Measurements from ENCODE around the gene KLHL17. TPM values are rescaled to one million over a fixed set of nuclear protein-coding genes. Genes with fewer than 3 reads are reported as not detected.

Gene KLHL17
- total and polyA plus RNA-seq, 4 donors = 0.98 to 5.4 (median 2.1) TPM

DNA sequence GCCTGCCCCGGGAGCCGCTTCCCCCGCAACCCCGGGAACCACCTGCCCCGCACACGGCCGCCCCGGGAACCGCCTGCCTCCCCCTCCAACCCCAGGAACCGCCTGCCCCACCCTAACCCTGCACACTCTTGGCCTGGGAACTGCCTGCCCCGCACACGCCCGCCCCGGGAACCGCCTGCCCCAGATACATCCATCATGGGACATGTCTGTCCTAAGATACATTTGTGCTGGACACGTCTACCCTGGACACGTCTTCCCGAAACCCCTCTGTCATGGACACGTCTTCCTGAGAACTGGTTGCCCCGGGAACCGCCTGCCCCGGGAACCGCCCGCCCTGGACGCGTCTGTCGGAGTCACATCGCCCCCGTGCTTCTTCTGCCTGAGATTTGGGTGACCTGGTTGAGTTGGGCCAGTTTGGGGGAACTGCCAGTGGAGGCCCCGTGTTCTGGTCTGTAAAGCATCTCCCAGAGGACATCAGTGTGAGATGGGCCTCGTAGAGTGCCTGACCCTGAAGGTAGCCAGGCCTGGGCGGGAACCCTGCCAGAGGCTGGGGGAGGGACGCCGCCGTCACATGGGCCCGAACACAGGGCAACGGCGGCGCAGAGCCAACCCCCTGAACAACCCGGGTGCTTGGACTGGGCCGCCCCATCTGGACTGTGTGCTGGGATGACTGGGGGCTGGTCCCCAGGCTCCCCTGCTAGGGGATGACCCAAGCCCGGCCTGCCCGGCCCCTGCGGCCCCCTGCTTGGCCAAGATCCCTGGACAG is 17.9 kb downstream of the KLHL17 start:
- DNase-seq (ENCODE audit: low spot score) = no peak
- Histone ChIP-seq H3K9me3 (ENCODE audit: control insufficient read depth in 4 of 4, low read length in 3 of 4) (no peaks in the 10 kb centered on the region), H3K4me1 (ENCODE audit: control insufficient read depth in 4 of 4, insufficient read depth in 4 of 4, low read length in 3 of 4) (peaks cover 0 to 6% (median under 1%) of the 10 kb centered on the region in 4 donors), H3K9ac (ENCODE audit: low read depth in 1 of 2, low read length in 2 of 2) (no peak overlapping the region), H3K27me3 (ENCODE audit: control insufficient read depth in 4 of 4, insufficient read depth in 4 of 4, low read length in 3 of 4) (peaks cover 2 to 13% (median 4%) of the 10 kb centered on the region in 4 donors), H3K27ac (ENCODE audit: low read depth in 1 of 2, low read length in 2 of 2) (no peak overlapping the region), H3K36me3 (ENCODE audit: control insufficient read depth in 4 of 4, insufficient read depth in 3 of 4, low read depth in 1 of 4, low read length in 3 of 4) (no peaks in the 10 kb centered on the region), H3K4me3 (ENCODE audit: low read depth in 1 of 3, low read length in 3 of 3) (no peak overlapping the region)
- WGBS = 92% methylated on average over 44 of the region's 44 CpGs
- no peak for TF ChIP-seq HNF4G (IDR thresholded peaks at IDR 0.05)
- no peak for TF ChIP-seq YY1 (IDR thresholded peaks at IDR 0.05)
- TF ChIP-seq SP1 (IDR thresholded peaks at IDR 0.05) = no peak
- TF ChIP-seq JUND (IDR thresholded peaks at IDR 0.05) = no peak

GRCh38 chr1:978835-979743 is 18.7 kb downstream of the KLHL17 start:
- WGBS = 90% methylated on average over 60 of the region's 60 CpGs
- Histone ChIP-seq H3K36me3 (ENCODE audit: control insufficient read depth in 4 of 4, insufficient read depth in 3 of 4, low read depth in 1 of 4, low read length in 3 of 4) (no peaks in the 10 kb centered on the region), H3K4me3 (ENCODE audit: low read depth in 1 of 3, low read length in 3 of 3) (no peak overlapping the region), H3K4me1 (ENCODE audit: control insufficient read depth in 4 of 4, insufficient read depth in 4 of 4, low read length in 3 of 4) (peaks cover 0 to 6% (median under 1%) of the 10 kb centered on the region in 4 donors), H3K9ac (ENCODE audit: low read depth in 1 of 2, low read length in 2 of 2) (no peak overlapping the region), H3K27ac (ENCODE audit: low read depth in 1 of 2, low read length in 2 of 2) (no peak overlapping the region), H3K9me3 (ENCODE audit: control insufficient read depth in 4 of 4, low read length in 3 of 4) (no peaks in the 10 kb centered on the region), H3K27me3 (ENCODE audit: control insufficient read depth in 4 of 4, insufficient read depth in 4 of 4, low read length in 3 of 4) (peaks cover 2 to 5% (median 4%) of the 10 kb centered on the region in 4 donors)
- DNase-seq (ENCODE audit: low spot score) = no peak
- TF ChIP-seq GABPA (IDR thresholded peaks at IDR 0.05 in 1 of 2, conservative IDR thresholded peaks at IDR 0.05 in 1 of 2) (no peak), MAX (IDR thresholded peaks at IDR 0.05) (no peak), EGR1 (IDR thresholded peaks at IDR 0.05; ENCODE audit: low read depth in 2 of 2) (no peak), SP1 (IDR thresholded peaks at IDR 0.05) (no peak), YY1 (IDR thresholded peaks at IDR 0.05) (no peak), FOXA2 (IDR thresholded peaks at IDR 0.05) (no peak), RAD21 (IDR thresholded peaks at IDR 0.05) (no peak), NR2F2 (IDR thresholded peaks at IDR 0.05) (no peak), TAF1 (conservative IDR thresholded peaks at IDR 0.05) (no peak), FOXA1 (IDR thresholded peaks at IDR 0.05) (no peak), JUND (IDR thresholded peaks at IDR 0.05) (no peak), HNF4G (IDR thresholded peaks at IDR 0.05) (no peak)
- TF ChIP-seq, protein P1, sequence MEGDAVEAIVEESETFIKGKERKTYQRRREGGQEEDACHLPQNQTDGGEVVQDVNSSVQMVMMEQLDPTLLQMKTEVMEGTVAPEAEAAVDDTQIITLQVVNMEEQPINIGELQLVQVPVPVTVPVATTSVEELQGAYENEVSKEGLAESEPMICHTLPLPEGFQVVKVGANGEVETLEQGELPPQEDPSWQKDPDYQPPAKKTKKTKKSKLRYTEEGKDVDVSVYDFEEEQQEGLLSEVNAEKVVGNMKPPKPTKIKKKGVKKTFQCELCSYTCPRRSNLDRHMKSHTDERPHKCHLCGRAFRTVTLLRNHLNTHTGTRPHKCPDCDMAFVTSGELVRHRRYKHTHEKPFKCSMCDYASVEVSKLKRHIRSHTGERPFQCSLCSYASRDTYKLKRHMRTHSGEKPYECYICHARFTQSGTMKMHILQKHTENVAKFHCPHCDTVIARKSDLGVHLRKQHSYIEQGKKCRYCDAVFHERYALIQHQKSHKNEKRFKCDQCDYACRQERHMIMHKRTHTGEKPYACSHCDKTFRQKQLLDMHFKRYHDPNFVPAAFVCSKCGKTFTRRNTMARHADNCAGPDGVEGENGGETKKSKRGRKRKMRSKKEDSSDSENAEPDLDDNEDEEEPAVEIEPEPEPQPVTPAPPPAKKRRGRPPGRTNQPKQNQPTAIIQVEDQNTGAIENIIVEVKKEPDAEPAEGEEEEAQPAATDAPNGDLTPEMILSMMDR (IDR thresholded peaks at IDR 0.05; ENCODE audit: low read depth, low read length, missing input control) = no peak
- TF ChIP-seq, protein P2, sequence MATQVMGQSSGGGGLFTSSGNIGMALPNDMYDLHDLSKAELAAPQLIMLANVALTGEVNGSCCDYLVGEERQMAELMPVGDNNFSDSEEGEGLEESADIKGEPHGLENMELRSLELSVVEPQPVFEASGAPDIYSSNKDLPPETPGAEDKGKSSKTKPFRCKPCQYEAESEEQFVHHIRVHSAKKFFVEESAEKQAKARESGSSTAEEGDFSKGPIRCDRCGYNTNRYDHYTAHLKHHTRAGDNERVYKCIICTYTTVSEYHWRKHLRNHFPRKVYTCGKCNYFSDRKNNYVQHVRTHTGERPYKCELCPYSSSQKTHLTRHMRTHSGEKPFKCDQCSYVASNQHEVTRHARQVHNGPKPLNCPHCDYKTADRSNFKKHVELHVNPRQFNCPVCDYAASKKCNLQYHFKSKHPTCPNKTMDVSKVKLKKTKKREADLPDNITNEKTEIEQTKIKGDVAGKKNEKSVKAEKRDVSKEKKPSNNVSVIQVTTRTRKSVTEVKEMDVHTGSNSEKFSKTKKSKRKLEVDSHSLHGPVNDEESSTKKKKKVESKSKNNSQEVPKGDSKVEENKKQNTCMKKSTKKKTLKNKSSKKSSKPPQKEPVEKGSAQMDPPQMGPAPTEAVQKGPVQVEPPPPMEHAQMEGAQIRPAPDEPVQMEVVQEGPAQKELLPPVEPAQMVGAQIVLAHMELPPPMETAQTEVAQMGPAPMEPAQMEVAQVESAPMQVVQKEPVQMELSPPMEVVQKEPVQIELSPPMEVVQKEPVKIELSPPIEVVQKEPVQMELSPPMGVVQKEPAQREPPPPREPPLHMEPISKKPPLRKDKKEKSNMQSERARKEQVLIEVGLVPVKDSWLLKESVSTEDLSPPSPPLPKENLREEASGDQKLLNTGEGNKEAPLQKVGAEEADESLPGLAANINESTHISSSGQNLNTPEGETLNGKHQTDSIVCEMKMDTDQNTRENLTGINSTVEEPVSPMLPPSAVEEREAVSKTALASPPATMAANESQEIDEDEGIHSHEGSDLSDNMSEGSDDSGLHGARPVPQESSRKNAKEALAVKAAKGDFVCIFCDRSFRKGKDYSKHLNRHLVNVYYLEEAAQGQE (IDR thresholded peaks at IDR 0.05) = no peak
- TF ChIP-seq, protein P3, sequence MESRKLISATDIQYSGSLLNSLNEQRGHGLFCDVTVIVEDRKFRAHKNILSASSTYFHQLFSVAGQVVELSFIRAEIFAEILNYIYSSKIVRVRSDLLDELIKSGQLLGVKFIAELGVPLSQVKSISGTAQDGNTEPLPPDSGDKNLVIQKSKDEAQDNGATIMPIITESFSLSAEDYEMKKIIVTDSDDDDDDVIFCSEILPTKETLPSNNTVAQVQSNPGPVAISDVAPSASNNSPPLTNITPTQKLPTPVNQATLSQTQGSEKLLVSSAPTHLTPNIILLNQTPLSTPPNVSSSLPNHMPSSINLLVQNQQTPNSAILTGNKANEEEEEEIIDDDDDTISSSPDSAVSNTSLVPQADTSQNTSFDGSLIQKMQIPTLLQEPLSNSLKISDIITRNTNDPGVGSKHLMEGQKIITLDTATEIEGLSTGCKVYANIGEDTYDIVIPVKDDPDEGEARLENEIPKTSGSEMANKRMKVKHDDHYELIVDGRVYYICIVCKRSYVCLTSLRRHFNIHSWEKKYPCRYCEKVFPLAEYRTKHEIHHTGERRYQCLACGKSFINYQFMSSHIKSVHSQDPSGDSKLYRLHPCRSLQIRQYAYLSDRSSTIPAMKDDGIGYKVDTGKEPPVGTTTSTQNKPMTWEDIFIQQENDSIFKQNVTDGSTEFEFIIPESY (IDR thresholded peaks at IDR 0.05) = no peak
- TF ChIP-seq, protein P4, sequence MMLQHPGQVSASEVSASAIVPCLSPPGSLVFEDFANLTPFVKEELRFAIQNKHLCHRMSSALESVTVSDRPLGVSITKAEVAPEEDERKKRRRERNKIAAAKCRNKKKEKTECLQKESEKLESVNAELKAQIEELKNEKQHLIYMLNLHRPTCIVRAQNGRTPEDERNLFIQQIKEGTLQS (IDR thresholded peaks at IDR 0.05) = no peak
